Left renal cortex interstitium (tissue), 4 donors: ENCODE results near the gene WDFY3. TPM values are rescaled to one million over a fixed set of nuclear protein-coding genes. Genes with fewer than 3 reads are reported as not detected.
"Not testable (repeated sequence)": the region's sequence is repeated elsewhere in the genome, so short reads cannot be mapped to it uniquely, and the experiment has no call there.

ENCODE experiments used
- DNase-seq, 4 donors: peaks; one replicate each; pipeline ENCODE4 v3.0.0-alpha.2; 2013; ENCODE audit warnings: low read depth in 4 of 4, low spot score in 2 of 4, missing footprints in 1 of 4
- polyA plus RNA-seq, 4 donors: library from polyadenylated mRNA; unstranded; fragments of 120-200 nt; gene quantifications; one replicate each; pipeline ENCODE4 v1.2.1, GENCODE V29; 2013; ENCODE audit not compliant: insufficient read length in 4 of 4

WDFY3 gene
- polyA plus RNA-seq, 4 donors: 38.8 to 56.7 (median 50.1) TPM

DNA sequence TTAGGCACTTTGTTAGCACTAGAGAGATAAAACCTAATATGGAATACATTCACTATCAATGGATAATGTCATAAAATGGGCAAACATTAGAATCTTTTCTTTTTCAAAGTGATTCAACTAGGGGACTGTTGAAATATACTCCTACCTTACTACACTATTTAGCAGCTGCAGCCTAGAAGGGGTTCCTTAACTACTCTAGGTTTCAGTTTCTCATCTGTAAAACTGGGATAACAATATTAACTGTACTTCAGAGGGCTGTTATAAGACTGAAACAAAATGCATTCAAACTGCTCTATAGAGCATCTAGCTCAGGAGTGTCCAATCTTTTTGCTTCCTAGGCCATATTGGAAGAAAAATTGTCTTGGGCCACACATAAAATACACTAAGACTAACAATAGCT lies 236.1 kb downstream of the WDFY3 start:
- DNase-seq: no peak

- DNase-seq: no peak
Measured at GRCh38 chr4:84727491-84727890, 239.0 kb downstream of the WDFY3 start.

GRCh38 chr4:84726356-84726755 lies 240.1 kb downstream of the WDFY3 start:
- no peak for DNase-seq

GRCh38 chr4:84722720-84723119 lies 243.8 kb downstream of the WDFY3 start:
- DNase-seq: no peak

DNA sequence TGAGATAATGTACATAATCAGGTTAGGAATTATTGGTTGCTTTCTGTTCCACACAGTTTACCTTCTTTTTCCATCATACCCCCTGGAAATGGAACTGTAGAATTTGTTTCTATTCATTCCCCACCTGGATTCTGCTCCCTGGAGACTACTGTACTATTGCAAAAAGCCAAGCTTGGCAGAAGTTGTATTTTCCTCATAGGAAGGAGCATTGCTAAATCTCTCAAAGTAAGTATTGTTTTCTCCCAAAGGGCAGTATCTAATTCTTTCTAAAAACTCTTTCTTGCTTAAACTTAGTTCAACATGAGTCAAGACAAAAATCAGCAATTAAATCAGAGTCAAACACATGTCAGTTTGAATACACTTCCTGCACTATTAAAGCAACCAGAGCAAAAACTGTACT lies 247.4 kb downstream of the WDFY3 start:
- DNase-seq: no peak

DNA sequence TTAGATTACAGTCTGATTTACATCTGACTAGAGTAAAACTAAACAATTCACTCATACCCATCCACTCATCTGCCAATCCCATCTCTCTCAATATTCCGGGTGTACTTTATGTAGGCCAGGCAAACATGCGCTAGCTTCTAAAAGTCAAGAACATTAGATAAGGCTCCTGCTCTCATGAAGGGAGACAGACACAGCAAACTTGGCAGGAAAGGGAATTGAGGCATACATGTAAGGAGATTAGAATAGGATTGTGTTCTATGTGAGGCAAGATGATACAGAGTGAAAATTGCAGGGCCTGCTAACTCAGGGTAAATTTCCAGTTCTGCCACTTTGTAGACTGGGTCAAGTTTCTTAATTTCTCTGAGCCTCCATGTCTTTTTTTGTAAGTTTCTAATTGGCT lies 247.8 kb downstream of the WDFY3 start:
- no peak for DNase-seq

DNA sequence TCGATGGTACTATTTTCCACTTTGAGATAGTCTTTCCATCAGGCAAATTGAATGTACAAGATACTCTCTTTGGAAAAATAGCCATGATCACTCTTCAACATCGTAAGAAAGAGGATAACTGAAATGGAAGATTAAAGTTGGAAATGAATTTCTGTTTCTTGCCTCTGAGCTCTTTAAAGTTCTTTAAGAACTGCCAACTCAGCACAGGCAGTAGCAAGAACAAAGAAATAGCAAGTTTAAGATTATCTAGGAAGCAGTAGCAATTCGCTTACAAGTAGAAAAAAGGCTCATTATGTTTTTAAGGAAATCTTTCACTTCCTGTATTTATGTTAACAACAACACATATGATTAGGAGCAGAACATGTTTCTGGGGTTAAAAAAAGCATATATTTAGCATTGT lies 255.9 kb downstream of the WDFY3 start:
- no peak for DNase-seq

- DNase-seq: no peak
Measured at GRCh38 chr4:84708406-84709135, 257.9 kb downstream of the WDFY3 start.

DNA sequence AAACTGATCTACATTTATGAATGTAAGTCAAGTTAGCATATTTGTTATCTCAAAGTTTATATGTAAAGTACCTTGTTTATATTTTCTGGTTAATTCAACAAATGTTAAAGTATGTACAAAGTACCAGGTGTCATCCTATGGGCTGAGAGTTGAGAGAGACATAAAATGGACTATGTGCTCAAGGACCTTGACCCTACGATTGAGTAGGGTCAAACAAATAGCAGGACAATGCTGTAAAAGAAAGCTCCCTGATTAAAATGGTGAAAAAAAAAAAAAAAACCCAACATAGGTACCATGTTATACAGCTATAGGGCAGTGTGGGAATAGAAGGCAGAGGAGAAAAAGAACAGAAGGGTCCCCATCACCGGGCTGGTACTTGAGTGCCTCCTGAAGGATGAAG lies 260.2 kb downstream of the WDFY3 start:
- no peak for DNase-seq

DNA sequence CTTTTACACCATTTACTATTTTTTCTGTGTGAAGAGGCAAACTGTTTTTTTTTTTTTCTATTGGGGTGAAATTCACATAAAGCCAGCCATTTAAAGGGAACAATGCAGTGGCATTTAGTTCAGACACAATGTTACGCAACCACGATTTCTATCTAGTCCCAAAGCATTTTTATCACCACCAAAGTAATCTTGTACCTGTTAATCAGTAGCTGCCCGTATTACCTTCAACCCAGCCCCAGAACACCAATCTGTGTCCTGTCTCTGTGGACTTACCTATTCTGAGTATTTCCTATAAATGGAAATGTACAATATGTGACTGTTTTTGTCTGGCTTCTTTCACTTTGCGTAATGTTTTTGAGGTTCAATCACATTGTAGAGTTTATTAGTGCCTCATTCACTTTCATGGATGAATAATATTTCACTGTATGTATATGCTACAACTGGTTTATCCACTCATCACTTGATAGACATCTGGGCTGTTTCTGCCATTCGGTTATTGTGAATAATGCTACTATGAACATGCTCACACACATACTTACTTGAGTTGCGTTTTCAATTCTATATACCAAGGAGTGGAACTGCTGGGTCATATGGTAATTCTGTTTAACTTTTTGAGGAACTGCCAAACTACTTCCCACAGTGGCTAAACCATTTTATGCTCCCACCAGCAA lies 267.4 kb downstream of the WDFY3 start:
- no peak for DNase-seq

GRCh38 chr4:84697615-84698201 lies 268.8 kb downstream of the WDFY3 start:
- DNase-seq: no peak

GRCh38 chr4:84697159-84697558 lies 269.3 kb downstream of the WDFY3 start:
- no peak for DNase-seq

- no peak for DNase-seq
Measured at GRCh38 chr4:84691800-84692199, 274.7 kb downstream of the WDFY3 start.

- DNase-seq: no peak
Measured at GRCh38 chr4:84691170-84691691, 275.3 kb downstream of the WDFY3 start.

DNA sequence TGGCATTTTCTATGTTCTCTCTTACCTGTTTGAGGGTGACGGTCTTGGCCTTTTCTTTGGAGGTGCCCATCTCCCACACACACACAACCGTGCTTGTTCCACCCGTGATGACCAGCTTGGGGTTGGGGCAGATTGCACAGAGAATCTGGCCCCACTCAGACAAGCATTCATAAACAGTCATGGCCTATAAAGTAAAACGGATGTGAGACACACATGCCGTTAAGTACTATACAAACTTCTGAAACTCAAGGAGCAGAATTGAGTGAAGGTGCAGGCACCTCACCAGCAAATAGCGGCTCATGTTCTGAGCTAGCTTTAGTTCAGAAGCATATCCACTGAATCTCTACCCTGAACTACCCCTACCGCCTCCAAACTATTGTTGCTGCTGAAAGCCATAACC lies 276.0 kb downstream of the WDFY3 start:
- DNase-seq: no peak

DNA sequence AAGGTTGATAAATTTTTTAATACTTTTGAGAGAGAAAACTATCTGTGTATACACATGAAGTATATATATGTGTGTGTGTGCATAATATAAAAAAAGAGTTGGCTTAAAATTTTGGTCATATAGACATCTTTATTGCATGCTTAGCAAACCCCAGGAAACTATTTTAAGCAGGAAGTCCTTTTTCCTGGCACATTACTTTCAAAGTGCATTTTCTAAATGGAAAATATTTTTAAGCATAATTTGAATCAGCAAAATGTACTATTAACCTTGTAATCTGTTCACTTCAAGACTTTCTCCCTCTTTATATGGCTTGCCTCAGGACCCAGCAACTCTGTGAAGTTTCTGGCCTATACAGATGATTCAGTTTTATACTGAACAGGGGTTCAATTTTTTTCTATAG lies 277.3 kb downstream of the WDFY3 start:
- no peak for DNase-seq

DNA sequence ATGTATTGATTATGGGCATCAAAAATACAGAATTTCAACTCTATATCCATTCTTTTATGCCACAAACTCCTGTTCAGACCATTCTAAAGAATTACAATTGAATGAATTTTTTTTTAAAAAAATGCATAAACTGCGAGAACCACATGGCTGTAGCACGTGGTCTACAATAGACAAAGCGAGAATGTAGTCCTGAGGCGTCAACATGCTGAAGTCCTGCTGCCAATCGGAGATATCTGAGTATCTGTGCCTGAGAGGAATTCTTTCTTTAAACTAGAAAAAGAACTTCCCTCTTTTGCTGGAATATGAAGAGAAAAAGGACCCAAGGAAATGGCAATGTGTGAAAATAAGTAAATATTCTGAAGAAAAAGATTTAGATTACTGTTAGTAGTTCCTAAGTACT lies 277.9 kb downstream of the WDFY3 start:
- no peak for DNase-seq

DNA sequence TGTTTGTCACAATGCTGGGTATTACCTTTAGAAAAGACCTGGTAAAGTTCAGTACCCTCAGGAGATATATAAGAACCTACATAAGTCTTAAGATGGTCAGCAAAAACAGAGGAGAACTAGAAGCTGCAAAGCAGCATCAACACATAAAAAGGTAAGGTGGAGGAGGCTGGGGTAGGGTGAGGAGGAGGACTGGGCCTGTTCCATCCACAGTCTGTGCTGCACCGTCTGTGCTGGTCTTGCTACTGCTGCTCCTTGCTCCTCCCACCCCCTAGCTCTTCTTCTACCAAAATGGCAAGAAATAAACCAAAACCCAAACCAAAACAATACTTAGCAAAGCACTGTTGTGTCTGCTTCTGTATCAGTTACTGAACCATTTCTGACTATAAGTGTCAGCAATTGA lies 281.4 kb downstream of the WDFY3 start:
- DNase-seq: no peak

DNA sequence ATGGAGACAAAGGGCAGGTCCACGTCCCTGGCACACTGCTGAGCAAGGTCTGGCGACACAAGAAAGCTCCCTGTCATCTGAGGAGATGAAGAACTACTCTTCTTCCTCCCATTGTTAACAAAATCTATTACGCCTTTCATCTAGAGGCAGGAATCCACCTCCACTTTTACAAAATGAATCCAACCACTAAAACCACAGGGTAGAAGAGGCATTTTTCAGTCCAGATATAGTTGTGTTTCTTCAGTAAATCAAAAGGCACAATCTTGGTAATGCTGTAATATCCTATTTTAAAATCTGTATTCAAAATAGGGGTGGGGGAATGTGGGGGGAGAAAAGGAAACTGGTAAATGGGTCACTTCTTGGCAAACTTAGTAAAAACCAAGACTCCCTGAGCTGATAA lies 282.1 kb downstream of the WDFY3 start:
- no peak for DNase-seq

DNA sequence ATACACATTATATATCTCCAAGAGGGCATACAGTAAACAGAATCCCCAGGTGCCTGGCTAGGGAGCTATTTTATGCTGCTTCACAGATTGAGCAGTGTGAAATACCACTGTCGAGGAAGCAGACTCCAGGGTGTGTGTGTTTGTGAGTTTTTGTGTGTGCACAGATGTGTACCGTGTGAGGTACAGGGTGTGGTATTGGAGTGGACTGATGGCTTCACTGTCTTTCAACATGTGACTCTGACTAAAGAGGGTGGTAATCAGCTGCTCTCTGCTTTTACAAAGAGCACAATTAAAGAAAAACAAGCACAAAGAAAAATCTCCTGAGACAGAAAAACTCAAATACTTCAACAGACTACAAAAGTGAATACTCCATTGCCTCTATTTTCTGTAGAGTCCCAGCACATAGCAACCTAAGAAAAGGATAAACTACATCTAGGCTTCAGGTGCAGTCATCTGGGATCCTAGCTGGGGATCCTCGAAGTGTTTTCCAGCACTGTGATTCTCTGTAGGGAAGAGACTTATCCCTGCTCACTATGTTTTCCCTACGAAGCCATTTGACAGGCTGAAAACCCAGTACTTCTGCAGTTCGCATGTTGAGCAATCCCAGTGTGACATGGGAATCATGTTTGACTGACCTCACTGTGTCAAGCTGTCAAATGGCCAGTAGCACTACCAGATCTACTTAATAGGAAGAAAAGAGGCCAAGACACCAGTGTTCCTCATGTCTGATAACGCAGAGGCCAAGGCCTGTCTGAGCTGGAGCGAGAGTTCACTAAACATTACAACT lies 283.2 kb downstream of the WDFY3 start:
- DNase-seq: no peak

GRCh38 chr4:84682661-84683060 lies 283.8 kb downstream of the WDFY3 start:
- DNase-seq: not testable (repeated sequence)
